Thymus (tissue), 11 donors: ENCODE results near the gene CBLL1. TPM values are rescaled to one million over a fixed set of nuclear protein-coding genes. Genes with fewer than 3 reads are reported as not detected.

Experiments used
- DNase-seq, 9 donors: peaks; one replicate each; pipeline ENCODE4 v3.0.0-alpha.2; 2013; ENCODE audit warnings: low spot score in 9 of 9, low read depth in 6 of 9, missing footprints in 1 of 9
- H3K27ac ChIP-seq, 2 donors: one replicate each; pipeline ENCODE4 v1.5.1; 2013; ENCODE audit warnings: control low read depth in 1 of 2, low read depth in 1 of 2, low read length in 1 of 2, mild to moderate bottlenecking in 1 of 2, moderate library complexity in 1 of 2
- H3K27me3 ChIP-seq, 2 donors: one replicate each; pipeline ENCODE4 v1.5.1; 2013; ENCODE audit warnings: low read length in 1 of 2; ENCODE audit not compliant: control insufficient read depth in 2 of 2, insufficient read depth in 1 of 2
- H3K36me3 ChIP-seq, 2 donors: one replicate each; pipeline ENCODE4 v1.5.1; 2013; ENCODE audit warnings: low read length in 1 of 2, mild to moderate bottlenecking in 1 of 2, moderate library complexity in 1 of 2; ENCODE audit not compliant: control insufficient read depth in 2 of 2, insufficient read depth in 2 of 2
- H3K4me1 ChIP-seq, 2 donors: one replicate each; pipeline ENCODE4 v1.5.1; 2013; ENCODE audit warnings: low read length in 2 of 2; ENCODE audit not compliant: control insufficient read depth in 2 of 2, insufficient read depth in 2 of 2
- H3K4me3 ChIP-seq, 2 donors: one replicate each; pipeline ENCODE4 v1.5.1; 2013; ENCODE audit warnings: low read length in 2 of 2, control low read depth in 1 of 2, mild to moderate bottlenecking in 1 of 2
- H3K9me3 ChIP-seq, 2 donors: one replicate each; pipeline ENCODE4 v1.5.1; 2013; ENCODE audit warnings: low read length in 1 of 2, mild to moderate bottlenecking in 1 of 2; ENCODE audit not compliant: control insufficient read depth in 2 of 2, insufficient read depth in 1 of 2
- WGBS: extraction: QIAGEN DNeasy Blood & Tissue Kit; methylation state at CpG from one replicate; pipeline ENCODE4 v1.1.7; 2013; 5-methylcytosine and 5-hydroxymethylcytosine counted together
- polyA plus RNA-seq: library from polyadenylated mRNA; stranded (reverse); fragments of 200-250 nt; gene quantifications from one replicate; pipeline ENCODE4 v1.2.3, GENCODE V29; 2013
- total RNA-seq: library from RNA; stranded (reverse); fragments of 120-200 nt; gene quantifications from one replicate; pipeline ENCODE4 v1.2.4, GENCODE V29; 2013
- donor health status: healthy.

CBLL1 gene
- total and polyA plus RNA-seq, 2 donors, result 13.3 to 15.3 TPM

GRCh38 chr7:107767391-107767790, 23.4 kb downstream of the CBLL1 start:
- H3K9me3 ChIP-seq, result no peaks in the 10 kb centered on the region
- no peak overlapping the region for H3K27ac ChIP-seq
- no peak for DNase-seq
- no peaks in the 10 kb centered on the region for H3K4me1 ChIP-seq
- no peaks in the 10 kb centered on the region for H3K36me3 ChIP-seq
- WGBS, result 96% methylated on average over 2 of the region's 2 CpGs
- H3K27me3 ChIP-seq, result no peaks in the 10 kb centered on the region
- H3K4me3 ChIP-seq, result no peak overlapping the region

GRCh38 chr7:107768263-107768662, 24.3 kb downstream of the CBLL1 start:
- 91% methylated on average over 1 of the region's 1 CpG for WGBS

GRCh38 chr7:107773027-107773426, 29.1 kb downstream of the CBLL1 start:
- Histone ChIP-seq H3K27ac (no peak overlapping the region), H3K9me3 (no peaks in the 10 kb centered on the region), H3K36me3 (no peaks in the 10 kb centered on the region), H3K4me1 (no peaks in the 10 kb centered on the region), H3K27me3 (no peaks in the 10 kb centered on the region), H3K4me3 (no peak overlapping the region)
- no peak for DNase-seq
- WGBS, result 90% methylated on average over 2 of the region's 2 CpGs

More at GRCh38 chr7:107768263-107768662, 24.3 kb downstream of the CBLL1 start:
- no peak for DNase-seq
- H3K9me3 ChIP-seq, result no peaks in the 10 kb centered on the region
- H3K4me1 ChIP-seq, result no peaks in the 10 kb centered on the region
- H3K27ac ChIP-seq, result no peak overlapping the region
- H3K36me3 ChIP-seq, result no peaks in the 10 kb centered on the region
- no peaks in the 10 kb centered on the region for H3K27me3 ChIP-seq
- no peak overlapping the region for H3K4me3 ChIP-seq

- H3K4me1 ChIP-seq, result no peaks in the 10 kb centered on the region
- no peak overlapping the region for H3K27ac ChIP-seq
- H3K9me3 ChIP-seq, result no peaks in the 10 kb centered on the region
- no peaks in the 10 kb centered on the region for H3K36me3 ChIP-seq
- WGBS, result 95% methylated on average over 3 of the region's 3 CpGs
- no peak for DNase-seq
- H3K4me3 ChIP-seq, result no peak overlapping the region
- no peaks in the 10 kb centered on the region for H3K27me3 ChIP-seq
Observed at GRCh38 chr7:107777702-107778101, 33.8 kb downstream of the CBLL1 start.

GRCh38 chr7:107778283-107778682, 34.3 kb downstream of the CBLL1 start:
- no peaks in the 10 kb centered on the region for H3K9me3 ChIP-seq
- H3K27me3 ChIP-seq, result no peaks in the 10 kb centered on the region
- H3K4me3 ChIP-seq, result no peak overlapping the region
- H3K27ac ChIP-seq, result no peak overlapping the region
- no peaks in the 10 kb centered on the region for H3K4me1 ChIP-seq
- 97% methylated on average over 4 of the region's 4 CpGs for WGBS
- DNase-seq, result no peak
- H3K36me3 ChIP-seq, result no peaks in the 10 kb centered on the region

GRCh38 chr7:107779647-107780099, 35.7 kb downstream of the CBLL1 start:
- no peaks in the 10 kb centered on the region for H3K9me3 ChIP-seq
- H3K27ac ChIP-seq, result no peak overlapping the region
- no peaks in the 10 kb centered on the region for H3K4me1 ChIP-seq
- no peak overlapping the region for H3K4me3 ChIP-seq
- WGBS, result 88% methylated on average over 6 of the region's 6 CpGs
- no peaks in the 10 kb centered on the region for H3K27me3 ChIP-seq
- no peaks in the 10 kb centered on the region for H3K36me3 ChIP-seq
- no peak for DNase-seq

- 95% methylated on average over 3 of the region's 3 CpGs for WGBS
- Histone ChIP-seq H3K27me3 (no peaks in the 10 kb centered on the region), H3K36me3 (no peaks in the 10 kb centered on the region), H3K4me3 (no peak overlapping the region), H3K4me1 (peaks cover 0 to 2% of the 10 kb centered on the region in 2 donors), H3K9me3 (no peaks in the 10 kb centered on the region), H3K27ac (no peak overlapping the region)
- no peak for DNase-seq
Observed at GRCh38 chr7:107782374-107782773, 38.4 kb downstream of the CBLL1 start.

- no peaks in the 10 kb centered on the region for H3K36me3 ChIP-seq
- no peak for DNase-seq
- no peak overlapping the region for H3K27ac ChIP-seq
- 97% methylated on average over 1 of the region's 1 CpG for WGBS
- no peaks in the 10 kb centered on the region for H3K27me3 ChIP-seq
- no peaks in the 10 kb centered on the region for H3K9me3 ChIP-seq
- H3K4me3 ChIP-seq, result no peak overlapping the region
- peaks cover 0 to 2% of the 10 kb centered on the region in 2 donors for H3K4me1 ChIP-seq
Observed at GRCh38 chr7:107783648-107784047, 39.7 kb downstream of the CBLL1 start.

GRCh38 chr7:107785170-107785569, 41.2 kb downstream of the CBLL1 start:
- no peak overlapping the region for H3K27ac ChIP-seq
- no peak for DNase-seq

GRCh38 chr7:107785926-107786325, 42.0 kb downstream of the CBLL1 start:
- Histone ChIP-seq H3K27me3 (no peaks in the 10 kb centered on the region), H3K4me1 (peaks cover 0 to 2% of the 10 kb centered on the region in 2 donors), H3K36me3 (no peaks in the 10 kb centered on the region), H3K27ac (no peak overlapping the region), H3K9me3 (no peaks in the 10 kb centered on the region), H3K4me3 (no peak overlapping the region)
- 68% methylated on average over 2 of the region's 2 CpGs for WGBS
- no peak for DNase-seq

More at GRCh38 chr7:107785170-107785569, 41.2 kb downstream of the CBLL1 start:
- H3K9me3 ChIP-seq, result no peaks in the 10 kb centered on the region
- H3K36me3 ChIP-seq, result no peaks in the 10 kb centered on the region
- no peaks in the 10 kb centered on the region for H3K27me3 ChIP-seq
- WGBS, result 94% methylated on average over 2 of the region's 2 CpGs
- H3K4me1 ChIP-seq, result peaks cover 0 to 2% of the 10 kb centered on the region in 2 donors
- no peak overlapping the region for H3K4me3 ChIP-seq
